ENCODE results near the gene LRRC71.

- TF ChIP-seq CTCF (IDR thresholded peaks at IDR 0.05): no peak
- TF ChIP-seq EP300 (IDR thresholded peaks at IDR 0.05; ENCODE audit: low read depth): no peak
Measured at GRCh38 chr1:156935505-156936128, 15.2 kb downstream of the LRRC71 start.
